ENCODE data around the gene STK32B. TPM values are rescaled to one million over a fixed set of nuclear protein-coding genes. Genes with fewer than 3 reads are reported as not detected.

Gene STK32B
- total and polyA plus RNA-seq, 2 experiments from 2014 or later = 0.71 to 2.3 TPM

GRCh38 chr4:5541169-5541568 lies 489.9 kb downstream of the STK32B start:
- no peak overlapping the region for H2AFZ ChIP-seq
- no peaks in the 10 kb centered on the region for H3K9me3 Mint-ChIP-seq
- H3K4me3 ChIP-seq = no peak overlapping the region
- no peak overlapping the region for H3K27ac Mint-ChIP-seq
- H3K36me3 ChIP-seq (ENCODE audit: insufficient read depth) = no peaks in the 10 kb centered on the region
- peaks cover 2% of the 10 kb centered on the region for H3K27me3 Mint-ChIP-seq (ENCODE audit: insufficient read depth, low read depth, poor library complexity)
- no peak overlapping the region for H3K27ac ChIP-seq (ENCODE audit: low read depth)
- no peak for TF ChIP-seq ZNF331 (CRISPR knock-in tag; IDR thresholded peaks at IDR 0.05; ENCODE audit: low read depth)
- no peak for TF ChIP-seq ETS1 (IDR thresholded peaks at IDR 0.05)
- no peak for TF ChIP-seq ZNF462 (CRISPR knock-in tag; IDR thresholded peaks at IDR 0.05)
- TF ChIP-seq NANOG (IDR thresholded peaks at IDR 0.05; ENCODE audit: borderline replicate concordance) = no peak
- no peak for TF ChIP-seq POLR2AphosphoS5 (IDR thresholded peaks at IDR 0.05; ENCODE audit: low read depth)
- no peak for TF ChIP-seq JUNB (IDR thresholded peaks at IDR 0.05; ENCODE audit: unreplicated experiment)
- TF ChIP-seq EZH2phosphoT487 (IDR thresholded peaks at IDR 0.05; ENCODE audit: unreplicated experiment) = no peak
- no peak for TF ChIP-seq CTCF (conservative IDR thresholded peaks at IDR 0.05; ENCODE audit: low read depth in 2 of 2)
- no peak for TF ChIP-seq CREB1 (CRISPR knock-in tag; IDR thresholded peaks at IDR 0.05; ENCODE audit: low read depth)
- no peak for TF ChIP-seq STAT1 (IDR thresholded peaks at IDR 0.05; ENCODE audit: unreplicated experiment)
- TF ChIP-seq EZH2 (IDR thresholded peaks at IDR 0.05; ENCODE audit: low read depth, unreplicated experiment) = no peak
- no peak for TF ChIP-seq ZNF114 (CRISPR knock-in tag; IDR thresholded peaks at IDR 0.05)
- H3K4me3 Mint-ChIP-seq = no peak overlapping the region
- no peaks in the 10 kb centered on the region for H3K4me1 ChIP-seq (ENCODE audit: insufficient read depth)
- no peaks in the 10 kb centered on the region for H3K9me2 ChIP-seq (ENCODE audit: insufficient read depth)
- H3K4me1 Mint-ChIP-seq = no peaks in the 10 kb centered on the region; the same call in 2 of the 3 replicates
- DNase-seq (ENCODE audit: low spot score) (no peak), ATAC-seq (no peak)
- H3K79me2 ChIP-seq (replicated peaks; ENCODE audit: insufficient read depth) = no peaks in the 10 kb centered on the region
- no peaks in the 10 kb centered on the region for H3F3A ChIP-seq (replicated peaks; ENCODE audit: low read depth)
- H3K4me2 ChIP-seq = no peak overlapping the region
- H3K36me3 Mint-ChIP-seq (ENCODE audit: low read depth) = no peaks in the 10 kb centered on the region
- no peaks in the 10 kb centered on the region for H3K27me3 ChIP-seq (ENCODE audit: insufficient read depth)
- H4K20me1 ChIP-seq (replicated peaks; ENCODE audit: insufficient read depth) = no peaks in the 10 kb centered on the region
